ENCODE results near the gene CDYL.

Gene CDYL

GRCh38 chr6:4801491-4802110 lies 25.4 kb downstream of the CDYL start:
- Histone ChIP-seq H3K9ac (0 out of 2 replicates have a peak overlapping the region, but pooled peaks have one; percentile 0), H3K9me3 (peaks cover 49% of the 10 kb centered on the region), H3K36me3 (peaks cover 35% of the 10 kb centered on the region), H3K4me3 (no peak overlapping the region), H3K4me1 (peaks cover 50% of the 10 kb centered on the region), H3K27me3 (no peaks in the 10 kb centered on the region), H3K27ac (no peak overlapping the region), H4K20me1 (peaks cover 82% of the 10 kb centered on the region), H3K4me2 (peak overlapping the region; percentile 77)
- TF ChIP-seq Cebpa-rat (IDR thresholded peaks at IDR 0.05) = no peak

GRCh38 chr6:4802312-4802935 lies 26.2 kb downstream of the CDYL start:
- H3K4me2 ChIP-seq = peak overlapping the region; percentile 77
- H4K20me1 ChIP-seq = peaks cover 87% of the 10 kb centered on the region
- peak overlapping the region; percentile 57 for H3K27ac ChIP-seq

GRCh38 chr6:4803343-4803744 lies 27.1 kb downstream of the CDYL start:
- Histone ChIP-seq H3K9me3 (peaks cover 52% of the 10 kb centered on the region), H3K9ac (0 out of 2 replicates have a peak overlapping the region, but pooled peaks have one; percentile 20), H3K4me1 (peaks cover 50% of the 10 kb centered on the region), H3K36me3 (peaks cover 42% of the 10 kb centered on the region), H4K20me1 (peaks cover 88% of the 10 kb centered on the region), H3K4me3 (no peak overlapping the region), H3K4me2 (peak overlapping the region; percentile 77), H3K27ac (peak overlapping the region; percentile 57; the same call in 1 of the 2 replicates), H3K27me3 (no peaks in the 10 kb centered on the region)
- no peak for TF ChIP-seq Cebpa-rat (IDR thresholded peaks at IDR 0.05)

More at GRCh38 chr6:4802312-4802935, 26.2 kb downstream of the CDYL start:
- Histone ChIP-seq H3K4me3 (no peak overlapping the region), H3K27me3 (no peaks in the 10 kb centered on the region), H3K9me3 (peaks cover 52% of the 10 kb centered on the region), H3K9ac (0 out of 2 replicates have a peak overlapping the region, but pooled peaks have one; percentile 20), H3K4me1 (peaks cover 50% of the 10 kb centered on the region), H3K36me3 (peaks cover 41% of the 10 kb centered on the region)
- TF ChIP-seq Cebpa-rat (IDR thresholded peaks at IDR 0.05) = no peak

GRCh38 chr6:4804095-4804494 lies 27.9 kb downstream of the CDYL start:
- H3K27ac ChIP-seq = no peak overlapping the region

DNA sequence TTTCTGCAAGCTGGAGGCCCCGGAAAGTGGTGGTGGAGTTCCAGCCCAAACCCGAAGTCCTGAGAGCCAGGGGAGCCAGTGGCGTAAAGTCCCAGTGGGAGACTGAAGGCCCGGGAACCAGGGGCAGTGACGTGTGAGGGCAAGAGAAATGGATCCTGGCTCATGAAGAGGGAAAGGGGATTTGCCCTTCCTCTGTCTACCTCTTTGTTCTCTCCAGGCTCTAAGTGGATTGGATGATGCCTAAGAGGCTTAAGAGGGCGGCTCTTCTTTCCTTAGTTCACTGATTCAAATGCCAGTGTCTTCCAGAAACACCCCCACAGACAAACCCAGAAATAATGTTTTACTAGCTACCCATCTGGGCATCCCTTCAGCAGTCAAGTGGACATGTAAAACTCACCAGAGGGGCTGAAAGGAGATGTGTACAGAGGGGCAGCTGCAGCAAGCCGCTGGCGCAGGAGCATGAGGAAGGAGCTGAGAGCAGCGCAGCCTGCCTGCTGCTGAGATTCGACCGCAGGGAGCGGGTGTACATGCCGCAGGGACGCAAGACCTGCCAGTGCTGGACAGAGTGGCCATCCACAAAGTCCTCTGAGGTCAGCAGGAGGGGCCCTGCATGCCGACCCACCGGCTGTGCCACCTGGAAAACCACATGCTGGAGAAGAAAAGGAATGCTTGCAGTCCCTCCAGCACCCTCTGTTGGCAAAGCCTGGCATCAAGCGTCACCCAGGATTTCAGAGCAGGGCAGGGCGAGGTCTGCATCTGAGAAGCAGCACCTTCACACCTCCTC lies 29.5 kb downstream of the CDYL start:
- no peak for TF ChIP-seq Cebpa-rat (IDR thresholded peaks at IDR 0.05)
- H3K9me3 ChIP-seq = peaks cover 61% of the 10 kb centered on the region
- peak overlapping the region; percentile 13; the same call in 1 of the 2 replicates for H3K4me2 ChIP-seq
- peaks cover 45% of the 10 kb centered on the region for H3K4me1 ChIP-seq
- H3K9ac ChIP-seq = no peak overlapping the region
- no peak overlapping the region for H3K27ac ChIP-seq
- no peaks in the 10 kb centered on the region for H3K27me3 ChIP-seq
- H3K36me3 ChIP-seq = peaks cover 49% of the 10 kb centered on the region
- peaks cover 84% of the 10 kb centered on the region for H4K20me1 ChIP-seq
- H3K4me3 ChIP-seq = no peak overlapping the region

More at GRCh38 chr6:4804095-4804494, 27.9 kb downstream of the CDYL start:
- H3K9me3 ChIP-seq = peaks cover 52% of the 10 kb centered on the region
- TF ChIP-seq Cebpa-rat (IDR thresholded peaks at IDR 0.05) = no peak
- peaks cover 49% of the 10 kb centered on the region for H3K36me3 ChIP-seq
- H3K4me2 ChIP-seq = no peak overlapping the region
- H4K20me1 ChIP-seq = peaks cover 88% of the 10 kb centered on the region
- H3K4me1 ChIP-seq = peaks cover 50% of the 10 kb centered on the region
- no peaks in the 10 kb centered on the region for H3K27me3 ChIP-seq
- H3K9ac ChIP-seq = no peak overlapping the region
- H3K4me3 ChIP-seq = no peak overlapping the region

GRCh38 chr6:4806337-4806725 lies 30.1 kb downstream of the CDYL start:
- TF ChIP-seq Cebpa-rat (IDR thresholded peaks at IDR 0.05) = no peak
- Histone ChIP-seq H3K4me2 (no peak overlapping the region), H3K27me3 (no peaks in the 10 kb centered on the region), H3K4me1 (peaks cover 39% of the 10 kb centered on the region), H3K9me3 (peaks cover 64% of the 10 kb centered on the region), H4K20me1 (peaks cover 84% of the 10 kb centered on the region), H3K9ac (no peak overlapping the region), H3K4me3 (no peak overlapping the region), H3K27ac (no peak overlapping the region), H3K36me3 (peaks cover 49% of the 10 kb centered on the region)

GRCh38 chr6:4806791-4807190 lies 30.6 kb downstream of the CDYL start:
- peaks cover 84% of the 10 kb centered on the region for H4K20me1 ChIP-seq
- H3K27ac ChIP-seq = no peak overlapping the region
- H3K4me3 ChIP-seq = no peak overlapping the region
- H3K27me3 ChIP-seq = no peaks in the 10 kb centered on the region
- H3K4me1 ChIP-seq = peaks cover 35% of the 10 kb centered on the region
- peaks cover 52% of the 10 kb centered on the region for H3K36me3 ChIP-seq
- TF ChIP-seq Cebpa-rat (IDR thresholded peaks at IDR 0.05) = no peak
- H3K9me3 ChIP-seq = peaks cover 69% of the 10 kb centered on the region
- H3K4me2 ChIP-seq = no peak overlapping the region
- H3K9ac ChIP-seq = no peak overlapping the region

- no peak overlapping the region for H3K27ac ChIP-seq
- H3K9ac ChIP-seq = no peak overlapping the region
- peaks cover 84% of the 10 kb centered on the region for H4K20me1 ChIP-seq
- TF ChIP-seq Cebpa-rat (IDR thresholded peaks at IDR 0.05) = no peak
- H3K9me3 ChIP-seq = peaks cover 75% of the 10 kb centered on the region
- no peaks in the 10 kb centered on the region for H3K27me3 ChIP-seq
- H3K4me1 ChIP-seq = peaks cover 20% of the 10 kb centered on the region
- H3K4me3 ChIP-seq = no peak overlapping the region
- no peak overlapping the region for H3K4me2 ChIP-seq
- peaks cover 57% of the 10 kb centered on the region for H3K36me3 ChIP-seq
Measured at GRCh38 chr6:4808396-4808795, 32.2 kb downstream of the CDYL start.

DNA sequence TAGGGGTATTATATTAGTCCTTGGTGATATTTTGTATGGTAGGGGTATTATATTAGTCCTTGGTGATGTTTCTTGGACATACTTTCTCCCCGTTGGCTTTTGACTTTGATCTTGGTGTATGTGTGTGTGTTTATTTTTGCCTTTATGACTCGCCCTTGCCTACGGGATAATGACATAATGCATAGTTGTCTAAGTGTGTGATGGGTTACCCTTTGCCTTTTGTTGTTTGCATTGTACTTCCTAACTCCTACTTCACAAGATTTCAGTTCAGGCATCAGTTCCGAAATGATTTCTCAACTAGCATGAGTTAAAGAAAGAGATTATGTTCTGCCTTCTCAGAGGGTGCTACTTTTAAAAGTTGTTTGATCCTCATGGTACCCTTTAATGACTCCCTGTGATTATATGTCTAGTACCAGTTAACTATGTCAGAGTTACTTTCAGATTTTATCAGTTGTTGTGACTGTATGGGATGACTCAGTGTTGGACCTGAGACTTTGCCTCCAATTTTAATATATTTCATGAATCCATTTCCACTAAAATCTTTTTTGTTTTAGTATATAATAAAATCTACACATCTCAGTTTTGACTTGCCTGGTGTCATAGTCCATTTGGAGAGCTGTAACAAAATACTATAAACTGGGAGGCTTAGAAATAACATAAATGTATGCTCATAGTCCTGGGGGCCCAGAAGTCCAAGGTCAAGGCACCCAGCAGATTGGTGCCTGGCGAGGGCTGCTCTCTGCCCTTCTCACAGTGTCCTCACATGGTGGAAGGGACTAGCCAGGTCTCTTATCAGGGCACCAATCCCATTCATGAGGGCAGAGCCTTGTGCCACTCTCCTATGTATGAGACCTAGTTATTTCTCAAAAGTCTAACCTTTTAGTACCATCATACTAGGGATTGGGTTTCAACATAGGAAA lies 34.1 kb downstream of the CDYL start:
- H3K4me3 ChIP-seq = no peak overlapping the region
- TF ChIP-seq Cebpa-rat (IDR thresholded peaks at IDR 0.05) = no peak
- no peak overlapping the region for H3K4me2 ChIP-seq
- H3K4me1 ChIP-seq = peaks cover 10% of the 10 kb centered on the region
- H4K20me1 ChIP-seq = peaks cover 84% of the 10 kb centered on the region
- H3K36me3 ChIP-seq = peaks cover 55% of the 10 kb centered on the region
- H3K9ac ChIP-seq = no peak overlapping the region
- H3K9me3 ChIP-seq = peaks cover 79% of the 10 kb centered on the region
- no peaks in the 10 kb centered on the region for H3K27me3 ChIP-seq
- H3K27ac ChIP-seq = no peak overlapping the region
